Epithelial cell of esophagus (primary cell): Measurements from ENCODE around the gene PMFBP1.

ENCODE experiments used
- DNase-seq: peaks from one replicate; pipeline ENCODE4 v3.0.0; 2010; ENCODE audit warnings: low read depth
- H3K4me3 ChIP-seq: 2 replicates; pipeline ENCODE4 v1.5.1; 2011; ENCODE audit warnings: mild to moderate bottlenecking, low read length, control low read depth
- CTCF ChIP-seq: IDR thresholded peaks from 2 replicates; pipeline ENCODE4 v1.5.1; 2011; ENCODE audit warnings: low read depth, mild to moderate bottlenecking, low read length, control low read depth, inconsistent platforms; ENCODE audit not compliant: insufficient read depth; ENCODE audit errors: missing control alignments

Gene PMFBP1

GRCh38 chr16:72201387-72201786, 29.4 kb upstream of the PMFBP1 start:
- H3K4me3 ChIP-seq, result no peak overlapping the region
- DNase-seq, result no peak
- no peak for TF ChIP-seq CTCF

- no peak for TF ChIP-seq CTCF
- no peak for DNase-seq
- H3K4me3 ChIP-seq, result no peak overlapping the region
Measured at GRCh38 chr16:72199761-72200337, 27.9 kb upstream of the PMFBP1 start.

GRCh38 chr16:72198771-72199201, 26.8 kb upstream of the PMFBP1 start:
- no peak for DNase-seq
- no peak overlapping the region for H3K4me3 ChIP-seq
- no peak for TF ChIP-seq CTCF

- H3K4me3 ChIP-seq, result no peak overlapping the region
- no peak for DNase-seq
- no peak for TF ChIP-seq CTCF
Measured at GRCh38 chr16:72198021-72198711, 26.2 kb upstream of the PMFBP1 start.

- TF ChIP-seq CTCF, result no peak
- DNase-seq, result no peak
Measured at GRCh38 chr16:72197545-72197944, 25.6 kb upstream of the PMFBP1 start.

GRCh38 chr16:72195609-72196008, 23.7 kb upstream of the PMFBP1 start:
- no peak overlapping the region for H3K4me3 ChIP-seq
- peak; percentile 16 for TF ChIP-seq CTCF
- no peak for DNase-seq

More at GRCh38 chr16:72197545-72197944, 25.6 kb upstream of the PMFBP1 start:
- H3K4me3 ChIP-seq, result no peak overlapping the region

- TF ChIP-seq CTCF, result no peak
- H3K4me3 ChIP-seq, result no peak overlapping the region
- DNase-seq, result no peak
Measured at GRCh38 chr16:72191551-72191950, 19.6 kb upstream of the PMFBP1 start.
